ENCODE measurements around the gene CHRNA1. TPM values are rescaled to one million over a fixed set of nuclear protein-coding genes. Genes with fewer than 3 reads are reported as not detected.

CHRNA1 gene
- total and polyA plus RNA-seq, 4 donors, result not detected

GRCh38 chr2:174726212-174726611 lies 38.1 kb downstream of the CHRNA1 start:
- Histone ChIP-seq H3K4me1 (ENCODE audit: control insufficient read depth in 4 of 4, insufficient read depth in 4 of 4, low read length in 3 of 4) (peaks cover 5 to 7% (median 6%) of the 10 kb centered on the region in 4 donors), H3K36me3 (ENCODE audit: control insufficient read depth in 4 of 4, insufficient read depth in 3 of 4, low read depth in 1 of 4, low read length in 3 of 4) (no peaks in the 10 kb centered on the region), H3K4me3 (ENCODE audit: low read depth in 1 of 3, low read length in 3 of 3) (no peak overlapping the region), H3K27me3 (ENCODE audit: control insufficient read depth in 4 of 4, insufficient read depth in 4 of 4, low read length in 3 of 4) (peaks cover 4 to 12% (median 7%) of the 10 kb centered on the region in 4 donors), H3K9me3 (ENCODE audit: control insufficient read depth in 4 of 4, low read length in 3 of 4) (no peaks in the 10 kb centered on the region), H3K9ac (ENCODE audit: low read depth in 1 of 2, low read length in 2 of 2) (no peak overlapping the region), H3K27ac (ENCODE audit: low read depth in 1 of 2, low read length in 2 of 2) (no peak overlapping the region)
- no peak for DNase-seq (ENCODE audit: low spot score)
- WGBS, result 70% methylated on average over 4 of the region's 4 CpGs
- TF ChIP-seq EGR1 (IDR thresholded peaks at IDR 0.05; ENCODE audit: low read depth in 2 of 2), result no peak
- TF ChIP-seq RXRA (IDR thresholded peaks at IDR 0.05), result no peak
- no peak for TF ChIP-seq GABPA (IDR thresholded peaks at IDR 0.05 in 1 of 2, conservative IDR thresholded peaks at IDR 0.05 in 1 of 2)
- no peak for TF ChIP-seq NR2F2 (IDR thresholded peaks at IDR 0.05)
- no peak for TF ChIP-seq TAF1 (conservative IDR thresholded peaks at IDR 0.05)
- TF ChIP-seq, protein P1, sequence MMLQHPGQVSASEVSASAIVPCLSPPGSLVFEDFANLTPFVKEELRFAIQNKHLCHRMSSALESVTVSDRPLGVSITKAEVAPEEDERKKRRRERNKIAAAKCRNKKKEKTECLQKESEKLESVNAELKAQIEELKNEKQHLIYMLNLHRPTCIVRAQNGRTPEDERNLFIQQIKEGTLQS (IDR thresholded peaks at IDR 0.05), result no peak
- TF ChIP-seq SP1 (IDR thresholded peaks at IDR 0.05), result no peak
- no peak for TF ChIP-seq MAX (IDR thresholded peaks at IDR 0.05)
- no peak for TF ChIP-seq YY1 (IDR thresholded peaks at IDR 0.05)
- TF ChIP-seq, protein P2, sequence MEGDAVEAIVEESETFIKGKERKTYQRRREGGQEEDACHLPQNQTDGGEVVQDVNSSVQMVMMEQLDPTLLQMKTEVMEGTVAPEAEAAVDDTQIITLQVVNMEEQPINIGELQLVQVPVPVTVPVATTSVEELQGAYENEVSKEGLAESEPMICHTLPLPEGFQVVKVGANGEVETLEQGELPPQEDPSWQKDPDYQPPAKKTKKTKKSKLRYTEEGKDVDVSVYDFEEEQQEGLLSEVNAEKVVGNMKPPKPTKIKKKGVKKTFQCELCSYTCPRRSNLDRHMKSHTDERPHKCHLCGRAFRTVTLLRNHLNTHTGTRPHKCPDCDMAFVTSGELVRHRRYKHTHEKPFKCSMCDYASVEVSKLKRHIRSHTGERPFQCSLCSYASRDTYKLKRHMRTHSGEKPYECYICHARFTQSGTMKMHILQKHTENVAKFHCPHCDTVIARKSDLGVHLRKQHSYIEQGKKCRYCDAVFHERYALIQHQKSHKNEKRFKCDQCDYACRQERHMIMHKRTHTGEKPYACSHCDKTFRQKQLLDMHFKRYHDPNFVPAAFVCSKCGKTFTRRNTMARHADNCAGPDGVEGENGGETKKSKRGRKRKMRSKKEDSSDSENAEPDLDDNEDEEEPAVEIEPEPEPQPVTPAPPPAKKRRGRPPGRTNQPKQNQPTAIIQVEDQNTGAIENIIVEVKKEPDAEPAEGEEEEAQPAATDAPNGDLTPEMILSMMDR (IDR thresholded peaks at IDR 0.05; ENCODE audit: low read depth, low read length, missing input control), result no peak
- TF ChIP-seq ZBTB33 (IDR thresholded peaks at IDR 0.05), result no peak
- TF ChIP-seq HNF4A (conservative IDR thresholded peaks at IDR 0.05), result no peak
- no peak for TF ChIP-seq HNF4G (IDR thresholded peaks at IDR 0.05)
- TF ChIP-seq FOXA1 (IDR thresholded peaks at IDR 0.05), result no peak
- no peak for TF ChIP-seq JUND (IDR thresholded peaks at IDR 0.05)
- TF ChIP-seq RAD21 (IDR thresholded peaks at IDR 0.05), result no peak
- no peak for TF ChIP-seq REST (IDR thresholded peaks at IDR 0.05)
- TF ChIP-seq FOXA2 (IDR thresholded peaks at IDR 0.05), result no peak
